ENCODE measurements around the gene SHISAL1.
"Not testable (repeated sequence)": the region's sequence is repeated elsewhere in the genome, so short reads cannot be mapped to it uniquely, and the experiment has no call there.

Gene SHISAL1

GRCh38 chr22:44305888-44306287 lies 6.9 kb downstream of the SHISAL1 start:
- no peaks in the 10 kb centered on the region for H3K4me1 ChIP-seq (ENCODE audit: control insufficient read depth, insufficient read depth, low read length)
- no peaks in the 10 kb centered on the region for H3K27me3 ChIP-seq (ENCODE audit: control insufficient read depth, insufficient read depth, low read length)

GRCh38 chr22:44305455-44305854 lies 7.3 kb downstream of the SHISAL1 start:
- no peaks in the 10 kb centered on the region for H3K27me3 ChIP-seq (ENCODE audit: control insufficient read depth, insufficient read depth, low read length)
- H3K9ac ChIP-seq (ENCODE audit: low read depth, low read length), result no peak overlapping the region
- no peak overlapping the region for H3K4me3 ChIP-seq (ENCODE audit: low read depth, low read length)
- no peaks in the 10 kb centered on the region for H3K9me3 ChIP-seq (ENCODE audit: control insufficient read depth, insufficient read depth, low read length)
- no peaks in the 10 kb centered on the region for H3K36me3 ChIP-seq (ENCODE audit: control insufficient read depth, insufficient read depth, low read length)
- no peaks in the 10 kb centered on the region for H3K4me1 ChIP-seq (ENCODE audit: control insufficient read depth, insufficient read depth, low read length)

More at GRCh38 chr22:44305888-44306287, 6.9 kb downstream of the SHISAL1 start:
- Histone ChIP-seq H3K9me3 (ENCODE audit: control insufficient read depth, insufficient read depth, low read length) (no peaks in the 10 kb centered on the region), H3K9ac (ENCODE audit: low read depth, low read length) (no peak overlapping the region), H3K36me3 (ENCODE audit: control insufficient read depth, insufficient read depth, low read length) (no peaks in the 10 kb centered on the region), H3K4me3 (ENCODE audit: low read depth, low read length) (no peak overlapping the region)

GRCh38 chr22:44304911-44305310 lies 7.8 kb downstream of the SHISAL1 start:
- Histone ChIP-seq H3K4me3 (ENCODE audit: low read depth, low read length) (no peak overlapping the region), H3K9ac (ENCODE audit: low read depth, low read length) (no peak overlapping the region), H3K36me3 (ENCODE audit: control insufficient read depth, insufficient read depth, low read length) (no peaks in the 10 kb centered on the region), H3K9me3 (ENCODE audit: control insufficient read depth, insufficient read depth, low read length) (no peaks in the 10 kb centered on the region), H3K4me1 (ENCODE audit: control insufficient read depth, insufficient read depth, low read length) (no peaks in the 10 kb centered on the region), H3K27me3 (ENCODE audit: control insufficient read depth, insufficient read depth, low read length) (no peaks in the 10 kb centered on the region)

- Histone ChIP-seq H3K4me1 (ENCODE audit: control insufficient read depth, insufficient read depth, low read length) (no peaks in the 10 kb centered on the region), H3K4me3 (ENCODE audit: low read depth, low read length) (no peak overlapping the region), H3K9me3 (ENCODE audit: control insufficient read depth, insufficient read depth, low read length) (no peaks in the 10 kb centered on the region), H3K36me3 (ENCODE audit: control insufficient read depth, insufficient read depth, low read length) (no peaks in the 10 kb centered on the region), H3K9ac (ENCODE audit: low read depth, low read length) (no peak overlapping the region), H3K27me3 (ENCODE audit: control insufficient read depth, insufficient read depth, low read length) (no peaks in the 10 kb centered on the region)
Measured at GRCh38 chr22:44304354-44304753, 8.4 kb downstream of the SHISAL1 start.

GRCh38 chr22:44302363-44302762 lies 10.4 kb downstream of the SHISAL1 start:
- H3K9me3 ChIP-seq (ENCODE audit: control insufficient read depth, insufficient read depth, low read length); H3K4me1 ChIP-seq (ENCODE audit: control insufficient read depth, insufficient read depth, low read length); H3K4me3 ChIP-seq (ENCODE audit: low read depth, low read length); H3K9ac ChIP-seq (ENCODE audit: low read depth, low read length); H3K27me3 ChIP-seq (ENCODE audit: control insufficient read depth, insufficient read depth, low read length); H3K36me3 ChIP-seq (ENCODE audit: control insufficient read depth, insufficient read depth, low read length): not testable (repeated sequence)

- Histone ChIP-seq H3K36me3 (ENCODE audit: control insufficient read depth, insufficient read depth, low read length) (no peaks in the 10 kb centered on the region), H3K4me1 (ENCODE audit: control insufficient read depth, insufficient read depth, low read length) (no peaks in the 10 kb centered on the region), H3K9ac (ENCODE audit: low read depth, low read length) (no peak overlapping the region), H3K9me3 (ENCODE audit: control insufficient read depth, insufficient read depth, low read length) (no peaks in the 10 kb centered on the region), H3K27me3 (ENCODE audit: control insufficient read depth, insufficient read depth, low read length) (no peaks in the 10 kb centered on the region), H3K4me3 (ENCODE audit: low read depth, low read length) (no peak overlapping the region)
Measured at GRCh38 chr22:44301039-44301438, 11.7 kb downstream of the SHISAL1 start.

- H3K4me3 ChIP-seq (ENCODE audit: low read depth, low read length), result no peak overlapping the region
- H3K4me1 ChIP-seq (ENCODE audit: control insufficient read depth, insufficient read depth, low read length), result no peaks in the 10 kb centered on the region
- no peak overlapping the region for H3K9ac ChIP-seq (ENCODE audit: low read depth, low read length)
- no peaks in the 10 kb centered on the region for H3K27me3 ChIP-seq (ENCODE audit: control insufficient read depth, insufficient read depth, low read length)
- no peaks in the 10 kb centered on the region for H3K36me3 ChIP-seq (ENCODE audit: control insufficient read depth, insufficient read depth, low read length)
- no peaks in the 10 kb centered on the region for H3K9me3 ChIP-seq (ENCODE audit: control insufficient read depth, insufficient read depth, low read length)
Measured at GRCh38 chr22:44299124-44299523, 13.6 kb downstream of the SHISAL1 start.

GRCh38 chr22:44298406-44299091 lies 14.2 kb downstream of the SHISAL1 start:
- H3K9ac ChIP-seq (ENCODE audit: low read depth, low read length), result no peak overlapping the region
- no peaks in the 10 kb centered on the region for H3K4me1 ChIP-seq (ENCODE audit: control insufficient read depth, insufficient read depth, low read length)
- no peaks in the 10 kb centered on the region for H3K36me3 ChIP-seq (ENCODE audit: control insufficient read depth, insufficient read depth, low read length)
- H3K27me3 ChIP-seq (ENCODE audit: control insufficient read depth, insufficient read depth, low read length), result no peaks in the 10 kb centered on the region
- no peak overlapping the region for H3K4me3 ChIP-seq (ENCODE audit: low read depth, low read length)
- H3K9me3 ChIP-seq (ENCODE audit: control insufficient read depth, insufficient read depth, low read length), result no peaks in the 10 kb centered on the region

GRCh38 chr22:44297470-44298061 lies 15.2 kb downstream of the SHISAL1 start:
- no peak overlapping the region for H3K4me3 ChIP-seq (ENCODE audit: low read depth, low read length)
- no peaks in the 10 kb centered on the region for H3K36me3 ChIP-seq (ENCODE audit: control insufficient read depth, insufficient read depth, low read length)
- H3K9me3 ChIP-seq (ENCODE audit: control insufficient read depth, insufficient read depth, low read length), result no peaks in the 10 kb centered on the region
- no peaks in the 10 kb centered on the region for H3K27me3 ChIP-seq (ENCODE audit: control insufficient read depth, insufficient read depth, low read length)
- H3K9ac ChIP-seq (ENCODE audit: low read depth, low read length), result no peak overlapping the region
- no peaks in the 10 kb centered on the region for H3K4me1 ChIP-seq (ENCODE audit: control insufficient read depth, insufficient read depth, low read length)

- Histone ChIP-seq H3K9ac (ENCODE audit: low read depth, low read length) (no peak overlapping the region), H3K4me3 (ENCODE audit: low read depth, low read length) (no peak overlapping the region), H3K4me1 (ENCODE audit: control insufficient read depth, insufficient read depth, low read length) (peaks cover 2% of the 10 kb centered on the region), H3K27me3 (ENCODE audit: control insufficient read depth, insufficient read depth, low read length) (no peaks in the 10 kb centered on the region), H3K36me3 (ENCODE audit: control insufficient read depth, insufficient read depth, low read length) (no peaks in the 10 kb centered on the region), H3K9me3 (ENCODE audit: control insufficient read depth, insufficient read depth, low read length) (no peaks in the 10 kb centered on the region)
Measured at GRCh38 chr22:44295406-44295805, 17.3 kb downstream of the SHISAL1 start.

- Histone ChIP-seq H3K4me3 (ENCODE audit: low read depth, low read length) (no peak overlapping the region), H3K9ac (ENCODE audit: low read depth, low read length) (no peak overlapping the region), H3K9me3 (ENCODE audit: control insufficient read depth, insufficient read depth, low read length) (no peaks in the 10 kb centered on the region)
Measured at GRCh38 chr22:44293876-44294275, 18.9 kb downstream of the SHISAL1 start.

GRCh38 chr22:44293034-44293433 lies 19.7 kb downstream of the SHISAL1 start:
- H3K4me1 ChIP-seq (ENCODE audit: control insufficient read depth, insufficient read depth, low read length), result peaks cover 2% of the 10 kb centered on the region
- H3K36me3 ChIP-seq (ENCODE audit: control insufficient read depth, insufficient read depth, low read length), result no peaks in the 10 kb centered on the region
- H3K9ac ChIP-seq (ENCODE audit: low read depth, low read length), result no peak overlapping the region
- no peak overlapping the region for H3K4me3 ChIP-seq (ENCODE audit: low read depth, low read length)
- H3K27me3 ChIP-seq (ENCODE audit: control insufficient read depth, insufficient read depth, low read length), result no peaks in the 10 kb centered on the region
- H3K9me3 ChIP-seq (ENCODE audit: control insufficient read depth, insufficient read depth, low read length), result no peaks in the 10 kb centered on the region

More at GRCh38 chr22:44293876-44294275, 18.9 kb downstream of the SHISAL1 start:
- Histone ChIP-seq H3K27me3 (ENCODE audit: control insufficient read depth, insufficient read depth, low read length) (no peaks in the 10 kb centered on the region), H3K4me1 (ENCODE audit: control insufficient read depth, insufficient read depth, low read length) (peaks cover 2% of the 10 kb centered on the region), H3K36me3 (ENCODE audit: control insufficient read depth, insufficient read depth, low read length) (no peaks in the 10 kb centered on the region)
